Testis (tissue), 2 donors: ENCODE measurements around the gene MAPKAPK5.

ENCODE experiments used
- CTCF ChIP-seq, 3 experiments: fragments of 450-650 bp in 2 of 3; fragments of 200-600 bp in 1 of 3; sonication (generic) in 1 of 3; IDR thresholded peaks; one replicate each; pipeline ENCODE4 v1.5.1; 2016 to 2019; ENCODE audit warnings: antibody characterized with exemption in 3 of 3, mild to moderate bottlenecking in 2 of 3, moderate library complexity in 1 of 3
- POLR2A ChIP-seq: fragments of 450-650 bp; IDR thresholded peaks from one replicate; pipeline ENCODE4 v1.6.1; 2017; ENCODE audit warnings: antibody characterized with exemption, mild to moderate bottlenecking, moderate library complexity

- TF ChIP-seq POLR2A (no peak), CTCF (IDR thresholded peaks at IDR 0.05) (no peak)
These were observed 62.5 kb downstream of the MAPKAPK5 start for GRCh38 chr12:111904446-111904975.
